HG03432 (cell line): ENCODE data around the gene TPRA1.
"Not testable (repeated sequence)": the region's sequence is repeated elsewhere in the genome, so short reads cannot be mapped to it uniquely, and the experiment has no call there.

Experiments used
- ATAC-seq: cut with Tn5 transposase; IDR thresholded peaks from one replicate; pipeline ENCODE4 v1.9.1; 2021; ENCODE audit warnings: mild to moderate bottlenecking, moderate library complexity; ENCODE audit not compliant: unreplicated experiment

The TPRA1 gene

GRCh38 chr3:127539366-127540060, 51.0 kb downstream of the TPRA1 start:
- no peak for ATAC-seq

GRCh38 chr3:127538569-127538968, 52.0 kb downstream of the TPRA1 start:
- ATAC-seq: no peak

- ATAC-seq: no peak
These were observed 53.4 kb downstream of the TPRA1 start for GRCh38 chr3:127536830-127537812.

- ATAC-seq: no peak
These were observed 54.4 kb downstream of the TPRA1 start for GRCh38 chr3:127535901-127536829.

GRCh38 chr3:127535106-127535785, 55.3 kb downstream of the TPRA1 start:
- ATAC-seq: no peak

GRCh38 chr3:127534564-127534963, 56.0 kb downstream of the TPRA1 start:
- no peak for ATAC-seq

- no peak for ATAC-seq
These were observed 56.4 kb downstream of the TPRA1 start for GRCh38 chr3:127534161-127534451.

GRCh38 chr3:127532561-127533203, 57.9 kb downstream of the TPRA1 start:
- no peak for ATAC-seq

- no peak for ATAC-seq
These were observed 58.7 kb downstream of the TPRA1 start for GRCh38 chr3:127531821-127532220.

GRCh38 chr3:127530863-127531262, 59.7 kb downstream of the TPRA1 start:
- not testable (repeated sequence) for ATAC-seq

- no peak for ATAC-seq
These were observed 61.0 kb downstream of the TPRA1 start for GRCh38 chr3:127529346-127530188.

GRCh38 chr3:127525373-127525772, 65.2 kb downstream of the TPRA1 start:
- ATAC-seq: no peak

GRCh38 chr3:127524296-127524896, 66.1 kb downstream of the TPRA1 start:
- no peak for ATAC-seq
